GM19240 (cell line): Measurements from ENCODE around the gene ZNF280A.

Source experiments
- DNase-seq: peaks from one replicate; pipeline ENCODE4 v3.0.0; 2011; ENCODE audit warnings: low spot score; ENCODE audit not compliant: insufficient read length

The ZNF280A gene, protein sequence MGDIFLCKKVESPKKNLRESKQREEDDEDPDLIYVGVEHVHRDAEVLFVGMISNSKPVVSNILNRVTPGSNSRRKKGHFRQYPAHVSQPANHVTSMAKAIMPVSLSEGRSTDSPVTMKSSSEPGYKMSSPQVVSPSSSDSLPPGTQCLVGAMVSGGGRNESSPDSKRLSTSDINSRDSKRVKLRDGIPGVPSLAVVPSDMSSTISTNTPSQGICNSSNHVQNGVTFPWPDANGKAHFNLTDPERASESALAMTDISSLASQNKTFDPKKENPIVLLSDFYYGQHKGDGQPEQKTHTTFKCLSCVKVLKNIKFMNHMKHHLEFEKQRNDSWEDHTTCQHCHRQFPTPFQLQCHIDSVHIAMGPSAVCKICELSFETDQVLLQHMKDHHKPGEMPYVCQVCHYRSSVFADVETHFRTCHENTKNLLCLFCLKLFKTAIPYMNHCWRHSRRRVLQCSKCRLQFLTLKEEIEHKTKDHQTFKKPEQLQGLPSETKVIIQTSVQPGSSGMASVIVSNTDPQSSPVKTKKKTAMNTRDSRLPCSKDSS

DNA sequence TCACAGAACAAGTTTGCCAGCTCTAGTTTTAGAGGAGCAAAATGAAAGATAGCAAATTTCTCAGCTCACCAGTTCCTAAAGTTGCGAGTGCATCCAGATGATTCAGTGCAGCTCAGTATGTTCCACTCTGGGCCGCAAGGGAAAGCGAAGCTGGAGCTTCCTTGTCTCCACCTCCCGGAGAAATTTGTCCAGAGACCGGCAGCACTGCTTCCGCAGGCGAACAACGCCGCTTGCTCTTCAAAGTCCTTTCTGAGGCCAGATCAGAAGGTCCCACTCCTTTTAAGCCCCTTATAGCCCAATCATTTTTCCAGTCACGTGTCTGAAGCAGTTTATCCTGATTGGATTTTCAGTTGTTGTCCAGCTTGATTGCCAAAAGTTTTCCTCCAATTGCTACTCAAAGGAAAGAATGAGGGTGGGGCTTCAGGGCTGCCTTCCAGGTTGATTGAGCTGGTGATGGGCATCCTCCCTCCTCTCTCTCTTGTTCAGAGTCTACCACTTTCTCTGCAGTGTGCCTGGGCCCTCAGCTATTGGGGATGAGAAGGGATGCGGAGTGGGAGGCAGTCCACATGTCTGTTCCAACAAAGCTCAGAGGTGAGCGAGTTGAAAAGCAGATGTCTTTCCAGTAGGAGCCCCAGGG lies at the start of gene ZNF280A:
TSS of gene ZNF280A (minus strand) at position 251 of the 637 bp plus-strand sequence. CDS start 4,640 bp downstream, outside the sequence.
- DNase-seq = no peak

DNA sequence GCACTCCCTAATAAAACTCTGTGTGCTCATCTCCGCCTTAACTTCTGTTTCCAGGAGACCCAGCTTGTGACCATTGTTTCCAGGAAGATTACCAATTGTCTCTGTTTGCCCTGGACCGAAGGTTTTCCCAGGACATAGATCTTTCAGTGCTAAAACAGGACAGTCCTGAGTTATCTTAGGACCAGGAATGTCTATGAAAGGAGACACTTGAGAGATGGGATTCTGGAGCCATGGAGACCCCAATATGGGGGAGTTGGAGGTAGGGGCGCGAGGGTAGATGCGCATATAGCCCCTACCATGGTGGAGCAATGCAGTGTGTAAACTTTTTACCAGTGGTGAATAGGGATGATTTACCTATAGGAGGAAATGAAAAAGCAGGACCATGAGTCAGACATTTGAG lies 49.1 kb upstream of the ZNF280A start:
- DNase-seq = no peak

DNA sequence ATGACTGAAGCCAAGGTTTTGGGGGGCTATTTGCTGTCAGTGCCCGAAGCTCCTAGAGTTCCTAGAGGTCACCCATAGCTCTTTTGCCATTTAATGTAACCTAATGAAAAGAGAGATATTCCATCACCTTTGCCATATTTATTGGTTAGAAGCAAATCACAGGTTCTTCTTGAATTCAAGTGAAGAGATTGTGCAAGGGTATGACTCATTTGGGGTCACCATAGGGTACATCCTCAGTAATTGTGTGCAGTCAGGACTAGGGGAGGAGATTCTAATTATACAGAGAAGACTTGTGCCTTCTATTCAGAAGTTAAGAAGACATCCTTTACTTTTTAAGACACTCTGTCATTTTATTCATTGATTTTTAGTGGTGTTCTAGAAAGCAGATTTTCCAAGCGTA lies 45.9 kb upstream of the ZNF280A start:
- no peak for DNase-seq

DNA sequence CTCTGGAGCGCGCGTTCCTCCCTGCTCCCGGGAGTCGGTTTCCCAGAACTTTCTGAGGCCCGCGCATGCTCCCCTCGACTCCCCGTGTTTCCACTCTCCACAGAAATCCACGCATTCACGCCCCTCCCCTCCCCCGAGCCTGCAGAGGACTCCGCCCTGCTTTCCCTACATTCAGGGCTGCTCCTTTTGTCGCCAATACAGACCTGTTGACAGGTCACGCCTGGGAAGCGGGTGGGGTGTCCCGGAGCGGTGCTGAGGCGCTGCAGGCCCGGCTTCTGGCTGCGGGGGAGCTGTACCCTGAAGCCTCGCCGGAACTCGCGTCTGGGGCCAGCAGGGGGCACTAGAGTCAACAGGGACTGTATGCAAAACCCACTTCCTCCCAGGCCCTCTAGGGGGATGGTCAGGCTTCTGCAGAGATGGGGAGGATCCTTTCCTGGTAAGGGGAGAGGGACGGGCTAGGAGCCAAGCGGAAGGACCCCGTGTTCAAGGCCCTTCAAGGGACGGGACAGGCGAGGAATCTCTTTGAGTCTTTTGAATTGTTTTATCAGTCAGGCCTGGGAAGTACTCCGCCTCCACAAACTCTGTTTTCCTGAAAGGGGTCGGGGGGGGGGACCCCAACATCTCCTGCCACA lies 39.0 kb upstream of the ZNF280A start, which contains the start of gene PRAME:
TSS of gene PRAME (minus strand) at position 294 of the 632 bp plus-strand sequence. CDS start 2,433 bp downstream, outside the sequence.
- DNase-seq = peak; percentile 62

DNA sequence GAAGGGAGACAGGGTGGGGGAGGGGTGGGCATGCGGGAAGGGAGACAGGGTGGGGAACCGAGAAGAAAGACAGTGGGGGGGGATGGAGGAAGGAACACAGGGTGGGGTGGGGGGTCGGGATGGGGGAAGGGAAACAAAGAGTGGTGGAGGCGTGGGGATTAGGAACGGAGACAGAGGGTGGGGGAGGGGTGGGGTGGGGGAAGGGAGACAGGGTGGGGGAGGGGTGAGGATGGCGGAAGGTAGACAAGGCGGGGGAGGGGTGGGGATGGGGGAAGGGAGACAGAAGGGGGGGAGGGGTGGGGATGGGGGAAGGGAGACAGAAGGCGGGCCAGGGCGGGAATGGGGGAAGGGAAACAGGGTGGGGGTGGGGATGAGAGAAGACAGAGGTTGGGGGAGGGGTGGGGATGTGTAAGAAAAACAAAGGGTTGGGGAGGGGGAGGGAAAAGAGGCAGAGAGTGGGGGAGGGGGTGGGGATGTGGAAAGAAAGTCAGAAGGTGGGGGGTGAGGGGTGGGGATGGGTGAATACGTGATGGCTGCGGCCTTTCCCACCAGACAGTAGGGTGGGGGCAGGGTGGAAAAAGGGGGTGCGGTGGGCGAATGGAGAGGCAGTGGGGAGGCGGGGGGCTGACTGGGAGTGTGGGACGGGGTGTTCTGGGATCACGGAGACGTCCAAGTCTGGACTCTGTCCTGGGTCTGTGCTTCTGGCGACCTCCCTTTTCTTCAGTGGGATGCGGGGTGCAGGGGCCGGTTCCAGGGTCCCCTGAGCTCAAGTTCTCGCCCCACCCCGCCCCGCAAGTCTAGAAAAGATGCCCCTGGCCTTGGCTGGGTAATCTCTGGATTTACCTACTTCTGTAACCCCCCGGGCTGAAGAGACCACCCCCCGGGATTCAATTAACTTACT lies 38.3 kb upstream of the ZNF280A start:
- no peak for DNase-seq

DNA sequence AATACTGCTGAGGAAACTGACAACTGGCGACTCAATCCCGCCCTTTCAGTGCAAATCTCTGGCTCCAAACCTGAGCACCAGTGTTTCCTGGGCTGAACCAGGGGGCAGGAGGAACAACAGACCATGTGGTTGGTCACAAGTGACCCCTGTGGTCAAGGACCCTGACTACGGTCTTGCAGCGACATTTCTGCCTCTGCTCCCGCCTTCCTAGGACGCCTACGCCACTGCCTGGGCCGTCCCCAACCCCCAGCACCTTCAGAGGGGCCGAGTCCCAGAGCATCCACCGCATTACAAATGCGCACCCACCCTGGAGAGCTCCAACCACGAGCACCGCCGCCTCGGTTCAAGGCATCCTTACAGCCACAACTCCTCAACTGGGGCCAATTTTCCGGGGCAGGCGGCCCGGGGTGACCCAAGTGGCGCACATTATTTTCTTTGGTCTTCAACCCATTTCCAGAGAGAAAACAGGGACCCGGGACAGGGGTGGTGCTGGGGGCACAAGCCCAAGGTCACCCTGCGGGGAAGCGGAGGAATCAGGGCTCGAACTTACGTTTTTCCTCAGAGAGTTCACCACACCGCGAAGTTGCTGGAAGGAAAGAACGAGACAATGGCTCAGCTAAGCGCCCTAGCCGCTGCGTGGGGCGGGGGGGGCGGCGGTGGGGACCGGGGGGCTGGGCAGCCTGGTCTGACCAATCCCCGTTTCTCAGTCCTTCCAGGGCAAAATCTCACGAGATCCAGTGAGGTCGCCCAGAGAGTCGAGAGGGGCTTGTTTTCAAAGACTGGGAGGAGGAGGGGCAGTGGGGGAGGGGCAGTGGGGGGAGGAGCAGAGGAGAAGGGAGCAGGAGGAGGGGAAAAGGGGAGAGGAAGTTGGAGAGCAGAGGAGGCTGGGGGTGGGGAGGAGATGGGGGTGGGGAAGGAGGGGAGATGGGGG lies 37.2 kb upstream of the ZNF280A start:
- no peak for DNase-seq

DNA sequence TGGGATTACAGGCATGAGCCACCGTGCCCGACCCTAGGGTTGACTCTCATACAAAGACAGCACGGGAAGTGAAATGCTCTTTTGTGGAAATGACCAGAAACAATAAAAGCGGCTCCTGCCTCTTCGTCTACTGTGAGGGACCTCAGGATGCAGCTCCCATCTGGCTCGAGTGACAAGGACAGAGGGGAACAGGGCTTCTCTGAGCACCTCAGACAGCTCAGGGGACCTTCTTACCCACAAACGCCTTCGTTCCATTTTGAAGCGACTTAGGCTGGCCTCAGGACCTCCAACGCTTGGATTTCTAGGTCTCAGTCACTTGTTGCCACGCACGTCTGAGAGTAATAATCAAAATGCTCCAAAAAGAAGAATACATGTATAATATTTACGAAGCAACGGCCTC lies 36.5 kb upstream of the ZNF280A start:
- no peak for DNase-seq

DNA sequence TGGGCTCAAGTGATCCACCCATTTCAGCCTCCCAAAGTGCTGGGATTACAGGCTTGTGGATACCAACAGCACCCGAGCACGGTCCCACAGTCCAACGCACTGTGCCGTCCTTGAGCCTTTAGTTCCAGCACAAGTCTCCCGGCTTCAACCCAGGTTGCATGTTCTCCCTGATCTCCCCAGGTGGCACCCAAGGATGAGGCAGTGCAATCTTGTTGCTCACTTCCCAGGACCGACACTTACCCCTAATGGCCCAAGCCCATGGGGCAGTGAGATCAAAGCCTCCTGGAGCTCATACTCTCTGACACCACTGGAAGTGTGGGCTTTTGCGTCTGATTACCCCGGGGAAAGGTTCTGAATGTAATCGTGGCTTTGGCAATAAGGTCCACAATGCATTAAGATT lies 35.5 kb upstream of the ZNF280A start:
- DNase-seq = no peak

DNA sequence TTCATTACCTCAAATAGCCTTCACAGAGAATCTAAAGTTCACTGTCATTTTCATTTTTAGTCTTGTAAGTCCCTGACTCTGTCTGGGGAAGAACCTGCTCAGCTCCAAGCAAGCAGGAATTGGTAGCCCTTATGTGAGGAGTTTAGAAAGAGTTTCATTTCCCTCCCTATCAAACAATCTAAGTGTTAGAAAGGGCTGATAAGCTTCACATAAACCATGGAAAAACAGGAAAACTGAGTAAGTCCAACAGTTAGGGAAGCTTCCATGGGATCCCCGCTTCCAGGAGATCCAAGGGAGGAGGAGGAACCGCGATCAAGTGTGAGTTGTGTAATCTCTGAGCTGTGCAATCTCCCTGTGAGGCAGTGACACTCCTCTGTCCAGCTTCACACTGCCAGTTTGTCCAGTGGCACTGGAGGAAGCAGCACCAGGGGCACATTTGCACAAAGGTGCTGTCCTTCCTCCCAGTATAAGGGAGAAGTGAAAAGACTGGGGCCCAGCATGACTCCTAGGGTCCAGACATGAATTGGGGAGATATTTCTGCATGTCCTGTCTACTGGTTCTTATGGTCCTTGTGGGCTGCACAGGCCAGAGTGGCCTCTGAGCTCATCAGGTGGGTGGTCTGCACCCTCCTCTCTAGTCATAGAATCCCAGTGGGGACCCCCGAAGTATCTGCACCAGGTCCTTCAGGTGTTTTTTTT lies 34.7 kb upstream of the ZNF280A start:
- peak; percentile 19 for DNase-seq

DNA sequence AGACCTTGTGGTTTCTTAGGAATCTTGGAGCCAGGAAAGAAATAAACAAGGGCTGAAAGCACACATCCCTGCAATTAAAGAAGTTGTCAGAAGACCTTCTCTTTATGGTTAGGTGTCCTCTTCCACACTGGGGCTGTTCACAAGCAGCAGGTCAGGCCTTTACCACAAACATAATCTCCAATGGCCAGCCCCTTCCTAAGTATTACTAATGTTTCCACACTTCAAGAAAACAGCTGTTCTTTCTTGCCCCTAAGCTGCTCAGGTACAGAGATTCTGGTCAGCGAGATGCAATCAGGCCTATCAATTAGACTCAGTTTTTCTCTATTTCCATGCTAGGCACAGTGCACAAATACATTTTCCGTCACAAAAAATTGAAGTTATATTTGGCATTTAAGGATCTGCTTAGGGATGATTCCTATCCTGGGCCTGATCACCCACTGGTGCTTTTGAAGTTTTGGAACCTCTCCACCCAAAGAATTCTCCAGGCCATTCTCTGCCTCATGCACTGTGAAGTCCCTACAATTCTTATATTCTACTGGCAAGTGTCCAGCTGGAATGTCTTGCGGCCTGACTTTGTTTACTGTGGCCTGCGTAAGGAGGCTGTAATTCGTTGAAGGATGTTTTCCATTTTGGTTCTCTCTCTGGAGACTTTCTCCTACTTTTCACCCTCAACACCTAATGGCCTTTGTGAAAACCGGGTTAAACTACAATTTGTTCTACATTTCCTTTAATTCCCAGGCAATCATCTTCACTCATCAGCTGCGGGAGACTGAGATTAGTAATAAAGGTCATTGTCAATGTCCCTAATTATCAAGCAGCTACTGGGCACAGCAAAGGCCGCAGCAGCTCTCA lies 33.9 kb upstream of the ZNF280A start:
- no peak for DNase-seq

DNA sequence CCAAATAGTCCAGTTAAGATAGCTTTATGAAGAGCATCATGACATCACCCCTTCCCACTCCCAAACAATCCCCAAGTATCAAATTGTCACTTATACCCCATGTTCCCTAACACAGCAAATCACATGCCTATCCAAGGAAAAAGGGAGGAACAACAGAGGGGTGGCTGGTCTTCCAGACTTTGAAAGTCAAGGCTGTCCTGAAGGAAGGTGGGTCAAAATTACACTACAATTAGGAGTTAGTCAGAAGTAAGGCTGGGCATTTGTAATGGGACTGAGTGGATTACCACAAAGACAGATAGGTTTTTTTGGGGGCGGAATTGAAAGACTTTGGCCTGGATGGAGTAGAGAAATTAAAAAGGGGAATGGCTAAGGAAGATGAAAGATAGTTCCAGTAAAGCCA lies 33.1 kb upstream of the ZNF280A start:
- no peak for DNase-seq

DNA sequence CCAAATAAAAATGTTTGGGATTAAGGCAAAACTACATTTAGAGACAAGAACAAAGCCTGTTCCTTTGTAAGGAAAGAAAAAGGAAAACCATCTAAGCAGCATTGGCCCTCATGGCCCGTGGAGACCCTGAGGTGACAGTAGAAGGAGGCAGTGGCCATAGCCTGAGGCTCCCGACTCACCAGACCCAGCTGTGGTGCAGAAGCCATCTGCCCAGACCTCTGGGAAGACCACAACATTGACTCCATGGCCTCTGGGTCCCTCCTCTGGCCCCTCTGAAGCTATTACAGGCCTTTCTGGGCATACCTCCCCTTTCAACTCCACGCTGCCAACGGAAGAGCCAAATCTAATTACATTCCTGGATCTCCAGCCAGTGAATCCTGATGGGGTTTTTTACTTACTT lies 32.6 kb upstream of the ZNF280A start:
- peak; percentile 26 for DNase-seq

DNA sequence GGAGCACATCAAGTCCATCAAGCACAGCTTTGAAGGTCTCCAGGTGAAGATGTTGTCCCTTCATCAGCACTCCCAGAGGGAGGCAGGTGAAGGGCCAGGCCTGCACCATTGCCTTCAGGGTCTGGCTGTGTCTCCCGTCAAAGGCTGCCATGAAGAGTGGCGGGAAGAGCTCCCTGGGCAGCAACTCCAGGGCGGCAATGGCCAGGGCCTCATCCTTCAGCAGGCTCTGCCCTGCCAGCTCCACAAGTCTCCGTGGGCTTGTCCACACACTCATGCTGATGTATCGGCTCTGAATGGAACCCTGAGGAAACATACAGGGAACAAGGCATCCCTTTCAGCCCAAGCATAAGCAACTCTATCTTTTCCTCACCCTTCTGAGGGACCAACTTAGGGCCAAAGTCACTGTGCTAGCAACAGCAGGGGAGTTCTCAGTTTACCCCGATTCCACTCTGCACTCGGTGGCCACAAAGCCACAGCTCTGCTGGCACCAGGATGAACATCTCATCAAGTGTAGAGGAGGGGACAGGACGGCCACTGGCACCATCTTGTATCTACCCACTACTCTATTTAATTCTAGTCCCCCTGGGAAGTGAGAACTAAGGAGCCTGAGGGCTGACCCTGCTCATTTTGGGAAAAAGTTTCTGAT lies 30.8 kb upstream of the ZNF280A start:
- no peak for DNase-seq

DNA sequence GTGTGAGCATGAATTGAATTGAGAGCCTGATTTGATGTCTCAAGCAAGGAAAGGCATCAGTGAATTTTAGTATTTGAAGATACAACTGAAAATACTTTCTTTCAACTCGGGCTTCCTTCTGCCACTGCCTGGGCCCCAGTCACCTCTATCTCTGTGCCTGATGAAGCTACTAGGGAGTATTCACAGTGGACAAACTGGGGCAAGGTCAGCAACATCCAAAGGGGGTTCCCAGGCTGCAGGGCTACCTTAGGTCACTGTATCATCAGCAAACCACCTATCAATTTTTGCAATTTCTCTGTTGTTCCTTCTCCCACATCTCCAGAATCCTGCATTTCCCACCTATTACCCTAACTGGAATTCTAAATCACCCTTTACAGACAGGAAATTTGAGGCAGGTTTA lies 28.8 kb upstream of the ZNF280A start:
- DNase-seq = no peak

DNA sequence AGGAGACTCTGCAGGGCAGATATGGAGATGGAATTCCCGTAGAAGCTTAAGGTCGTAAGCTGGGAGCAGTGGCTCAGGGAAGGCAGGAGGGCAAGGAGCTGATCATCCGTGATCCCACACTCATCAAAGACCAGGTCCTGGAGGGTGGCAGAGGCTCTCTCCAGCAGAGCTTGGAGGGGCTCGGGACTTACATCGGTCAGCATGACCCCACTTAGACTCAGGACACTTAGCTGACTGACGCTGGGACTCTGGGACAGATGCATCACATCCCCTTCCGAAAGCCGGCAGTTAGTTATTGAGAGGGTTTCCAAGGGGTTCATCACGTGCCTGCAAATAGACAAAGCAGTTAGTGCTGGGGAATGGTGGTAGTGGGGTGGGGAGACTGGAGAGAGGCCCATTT lies 28.2 kb upstream of the ZNF280A start:
- DNase-seq = no peak

DNA sequence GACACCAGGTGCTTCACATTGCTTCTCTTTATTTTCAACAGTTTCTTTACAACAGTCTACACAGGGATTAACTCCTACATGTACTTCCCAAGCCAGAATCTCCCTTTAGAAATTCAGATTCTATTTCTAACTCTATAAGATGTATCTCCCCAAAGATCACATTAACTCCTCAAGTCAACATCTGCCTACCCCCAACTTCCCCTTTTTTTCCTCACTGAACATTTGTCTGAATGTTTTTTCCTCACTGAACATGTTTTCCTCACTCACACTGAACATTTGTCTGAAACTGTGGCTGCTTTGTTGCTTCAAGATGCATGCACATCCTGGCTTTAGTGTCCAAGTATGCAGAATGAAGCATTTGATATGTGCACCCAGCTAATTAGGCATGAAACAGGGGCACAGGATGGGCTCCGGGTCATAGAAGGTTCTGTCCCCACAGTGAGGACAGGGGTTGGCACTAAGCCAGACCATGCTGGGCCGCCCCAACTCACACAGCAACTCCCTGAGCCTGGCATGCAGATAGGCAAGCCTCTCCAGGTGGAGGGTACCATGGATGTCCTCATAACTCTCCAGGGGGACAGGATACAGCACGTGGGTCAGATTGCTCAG lies 27.7 kb upstream of the ZNF280A start:
- no peak for DNase-seq

DNA sequence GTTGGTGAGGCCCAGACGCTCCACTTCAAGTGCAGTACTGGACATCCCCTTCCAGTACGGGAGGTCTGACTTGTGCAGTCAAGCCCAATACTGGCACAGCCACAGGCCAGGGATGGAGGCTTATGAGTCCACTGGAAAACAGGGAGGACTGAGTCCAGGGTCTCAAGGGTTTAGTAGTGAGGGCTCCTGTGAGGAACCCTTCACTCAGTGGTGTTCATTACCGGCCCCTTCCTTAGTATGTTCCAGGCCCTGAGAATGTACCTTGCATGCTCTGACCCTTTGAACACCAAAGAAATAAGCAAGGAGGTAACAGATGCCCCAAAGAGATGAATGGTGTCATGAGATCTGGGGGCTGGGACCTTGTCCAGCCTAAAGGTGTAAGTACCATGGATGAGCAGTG lies 27.2 kb upstream of the ZNF280A start:
- no peak for DNase-seq
